Keratinocyte (primary cell): Measurements from ENCODE around the gene KIDINS220.

Source experiments
- EZH2 ChIP-seq: IDR thresholded peaks from one replicate; pipeline ENCODE4 v1.6.1; 2012; ENCODE audit warnings: inconsistent platforms, mild to moderate bottlenecking, low read length, moderate library complexity
- TF ChIP-seq, protein P1 (sequence below), 3 experiments: IDR thresholded peaks in 1 of 3; conservative IDR thresholded peaks in 1 of 3; optimal IDR thresholded peaks in 1 of 3; 2 replicates in 2 of 3; 3 replicates in 1 of 3; pipeline versions ENCODE3 to v1.5.1; 2011; ENCODE audit warnings: low read length in 3 of 3, mild to moderate bottlenecking in 3 of 3, moderate library complexity in 2 of 3, control low read depth in 1 of 3, inconsistent platforms in 1 of 3; ENCODE audit not compliant: insufficient read depth in 2 of 3; ENCODE audit errors: extremely low read depth in 1 of 3

GRCh38 chr2:8876628-8877027 is 39.2 kb upstream of the KIDINS220 start:
- TF ChIP-seq, protein P1, sequence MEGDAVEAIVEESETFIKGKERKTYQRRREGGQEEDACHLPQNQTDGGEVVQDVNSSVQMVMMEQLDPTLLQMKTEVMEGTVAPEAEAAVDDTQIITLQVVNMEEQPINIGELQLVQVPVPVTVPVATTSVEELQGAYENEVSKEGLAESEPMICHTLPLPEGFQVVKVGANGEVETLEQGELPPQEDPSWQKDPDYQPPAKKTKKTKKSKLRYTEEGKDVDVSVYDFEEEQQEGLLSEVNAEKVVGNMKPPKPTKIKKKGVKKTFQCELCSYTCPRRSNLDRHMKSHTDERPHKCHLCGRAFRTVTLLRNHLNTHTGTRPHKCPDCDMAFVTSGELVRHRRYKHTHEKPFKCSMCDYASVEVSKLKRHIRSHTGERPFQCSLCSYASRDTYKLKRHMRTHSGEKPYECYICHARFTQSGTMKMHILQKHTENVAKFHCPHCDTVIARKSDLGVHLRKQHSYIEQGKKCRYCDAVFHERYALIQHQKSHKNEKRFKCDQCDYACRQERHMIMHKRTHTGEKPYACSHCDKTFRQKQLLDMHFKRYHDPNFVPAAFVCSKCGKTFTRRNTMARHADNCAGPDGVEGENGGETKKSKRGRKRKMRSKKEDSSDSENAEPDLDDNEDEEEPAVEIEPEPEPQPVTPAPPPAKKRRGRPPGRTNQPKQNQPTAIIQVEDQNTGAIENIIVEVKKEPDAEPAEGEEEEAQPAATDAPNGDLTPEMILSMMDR (optimal IDR thresholded peaks at IDR 0.05 in 1 of 3, IDR thresholded peaks at IDR 0.05 in 1 of 3, conservative IDR thresholded peaks at IDR 0.05 in 1 of 3; ENCODE audit: extremely low read depth in 1 of 3, insufficient read depth in 2 of 3, low read length in 3 of 3), result no peak
- TF ChIP-seq EZH2, result no peak
